Measurements from ENCODE around the gene NATD1.
"Not testable (repeated sequence)": the region's sequence is repeated elsewhere in the genome, so short reads cannot be mapped to it uniquely, and the experiment has no call there.

Gene NATD1

GRCh38 chr17:21243516-21244303, 9.5 kb downstream of the NATD1 start:
- no peak for DNase-seq

- no peak for DNase-seq
Measured at GRCh38 chr17:21242780-21243515, 10.3 kb downstream of the NATD1 start.

GRCh38 chr17:21242026-21242697, 11.0 kb downstream of the NATD1 start:
- DNase-seq = no peak

GRCh38 chr17:21241564-21241963, 11.6 kb downstream of the NATD1 start:
- DNase-seq = no peak

GRCh38 chr17:21240369-21241055, 12.7 kb downstream of the NATD1 start:
- no peak for DNase-seq

GRCh38 chr17:21239680-21240368, 13.4 kb downstream of the NATD1 start:
- peak in 1 of 2 donors; percentile 41 for DNase-seq

GRCh38 chr17:21235921-21236320, 17.3 kb downstream of the NATD1 start:
- no peak for DNase-seq

GRCh38 chr17:21233581-21234347, 19.4 kb downstream of the NATD1 start:
- peak in 1 of 2 donors; percentile 51 for DNase-seq

- DNase-seq = no peak
Measured at GRCh38 chr17:21232033-21232749, 21.0 kb downstream of the NATD1 start.

GRCh38 chr17:21231533-21231932, 21.7 kb downstream of the NATD1 start:
- DNase-seq = no peak

- DNase-seq = no peak
Measured at GRCh38 chr17:21228845-21229244, 24.4 kb downstream of the NATD1 start.

GRCh38 chr17:21228111-21228510, 25.1 kb downstream of the NATD1 start:
- no peak for DNase-seq

- DNase-seq = not testable (repeated sequence)
Measured at GRCh38 chr17:21227277-21227676, 25.9 kb downstream of the NATD1 start.

- no peak for DNase-seq
Measured at GRCh38 chr17:21223086-21223485, 30.1 kb downstream of the NATD1 start.

- DNase-seq = no peak
Measured at GRCh38 chr17:21218831-21219380, 34.3 kb downstream of the NATD1 start.

GRCh38 chr17:21218101-21218500, 35.1 kb downstream of the NATD1 start:
- peak; percentile 23 to 47 for DNase-seq

GRCh38 chr17:21217346-21217745, 35.9 kb downstream of the NATD1 start:
- DNase-seq = no peak

- DNase-seq = no peak
Measured at GRCh38 chr17:21215935-21216334, 37.3 kb downstream of the NATD1 start.

- peak in 1 of 2 donors; percentile 20 for DNase-seq
Measured at GRCh38 chr17:21214777-21215541, 38.3 kb downstream of the NATD1 start.

All from inflammatory macrophage treated with lipopolysaccharide for 1 hour (primary cell).